ENCODE data around the gene ARMC2.
A peak's percentile ranks its signal among the peaks of the same experiment; 100 is the strongest.
"Not testable (repeated sequence)": the region's sequence is repeated elsewhere in the genome, so short reads cannot be mapped to it uniquely, and the experiment has no call there.

ARMC2 gene

GRCh38 chr6:108868647-108869046 lies 20.4 kb downstream of the ARMC2 start:
- no peak for DNase-seq (ENCODE audit: low read depth, low spot score)

GRCh38 chr6:108869876-108870275 lies 21.7 kb downstream of the ARMC2 start:
- no peak overlapping the region for H3K27ac ChIP-seq
- no peak for DNase-seq (ENCODE audit: low read depth, low spot score)

More at GRCh38 chr6:108868647-108869046, 20.4 kb downstream of the ARMC2 start:
- no peak overlapping the region for H3K27ac ChIP-seq

GRCh38 chr6:108870357-108870756 lies 22.1 kb downstream of the ARMC2 start:
- no peak for DNase-seq (ENCODE audit: low read depth, low spot score)
- H3K27ac ChIP-seq: no peak overlapping the region

- no peak overlapping the region for H3K27ac ChIP-seq
These were observed 23.9 kb downstream of the ARMC2 start for GRCh38 chr6:108872141-108872557.

GRCh38 chr6:108872575-108872974 lies 24.4 kb downstream of the ARMC2 start:
- H3K27ac ChIP-seq: no peak overlapping the region
- no peak for DNase-seq (ENCODE audit: low read depth, low spot score)

More at GRCh38 chr6:108872141-108872557, 23.9 kb downstream of the ARMC2 start:
- no peak for DNase-seq (ENCODE audit: low read depth, low spot score)

- no peak overlapping the region for H3K27ac ChIP-seq
These were observed 25.0 kb downstream of the ARMC2 start for GRCh38 chr6:108873251-108873650.

GRCh38 chr6:108873971-108874370 lies 25.7 kb downstream of the ARMC2 start:
- no peak for DNase-seq (ENCODE audit: low read depth, low spot score)
- H3K27ac ChIP-seq: no peak overlapping the region

More at GRCh38 chr6:108873251-108873650, 25.0 kb downstream of the ARMC2 start:
- DNase-seq (ENCODE audit: low read depth, low spot score): no peak

- no peak overlapping the region for H3K27ac ChIP-seq
- no peak for DNase-seq (ENCODE audit: low read depth, low spot score)
These were observed 26.4 kb downstream of the ARMC2 start for GRCh38 chr6:108874470-108875160.

GRCh38 chr6:108875161-108875555 lies 26.9 kb downstream of the ARMC2 start:
- no peak overlapping the region for H3K27ac ChIP-seq
- DNase-seq (ENCODE audit: low read depth, low spot score): no peak

- no peak overlapping the region for H3K27ac ChIP-seq
- DNase-seq (ENCODE audit: low read depth, low spot score): no peak
These were observed 29.0 kb downstream of the ARMC2 start for GRCh38 chr6:108877046-108877751.

GRCh38 chr6:108878942-108879341 lies 30.7 kb downstream of the ARMC2 start:
- no peak for DNase-seq (ENCODE audit: low read depth, low spot score)

GRCh38 chr6:108883172-108883571 lies 35.0 kb downstream of the ARMC2 start:
- DNase-seq (ENCODE audit: low read depth, low spot score): no peak
- no peak overlapping the region for H3K27ac ChIP-seq

More at GRCh38 chr6:108878942-108879341, 30.7 kb downstream of the ARMC2 start:
- no peak overlapping the region for H3K27ac ChIP-seq

GRCh38 chr6:108884211-108885059 lies 36.2 kb downstream of the ARMC2 start:
- H3K27ac ChIP-seq: no peak overlapping the region

GRCh38 chr6:108888052-108888451 lies 39.8 kb downstream of the ARMC2 start:
- no peak overlapping the region for H3K27ac ChIP-seq
- no peak for DNase-seq (ENCODE audit: low read depth, low spot score)

More at GRCh38 chr6:108884211-108885059, 36.2 kb downstream of the ARMC2 start:
- DNase-seq (ENCODE audit: low read depth, low spot score): no peak

- no peak for DNase-seq (ENCODE audit: low read depth, low spot score)
These were observed 40.5 kb downstream of the ARMC2 start for GRCh38 chr6:108888745-108889144.

GRCh38 chr6:108890898-108891297 lies 42.7 kb downstream of the ARMC2 start:
- DNase-seq (ENCODE audit: low read depth, low spot score); H3K27ac ChIP-seq: not testable (repeated sequence)

More at GRCh38 chr6:108888745-108889144, 40.5 kb downstream of the ARMC2 start:
- no peak overlapping the region for H3K27ac ChIP-seq

- no peak for DNase-seq (ENCODE audit: low read depth, low spot score)
- peak overlapping the region; percentile 69 for H3K27ac ChIP-seq
These were observed 47.3 kb downstream of the ARMC2 start for GRCh38 chr6:108895571-108895970.

GRCh38 chr6:108896111-108896661 lies 48.0 kb downstream of the ARMC2 start:
- no peak for DNase-seq (ENCODE audit: low read depth, low spot score)
- H3K27ac ChIP-seq: peak overlapping the region; percentile 69

GRCh38 chr6:108897371-108897770 lies 49.1 kb downstream of the ARMC2 start:
- DNase-seq (ENCODE audit: low read depth, low spot score): peak; percentile 54

GRCh38 chr6:108902382-108902792 lies 54.2 kb downstream of the ARMC2 start:
- no peak for DNase-seq (ENCODE audit: low read depth, low spot score)
- no peak overlapping the region for H3K27ac ChIP-seq

More at GRCh38 chr6:108897371-108897770, 49.1 kb downstream of the ARMC2 start:
- peak overlapping the region; percentile 69 for H3K27ac ChIP-seq
